ENCODE measurements around the gene NSUN5.
A peak's percentile ranks its signal among the peaks of the same experiment; 100 is the strongest.
"Not testable (repeated sequence)": the region's sequence is repeated elsewhere in the genome, so short reads cannot be mapped to it uniquely, and the experiment has no call there.

NSUN5 gene

DNA sequence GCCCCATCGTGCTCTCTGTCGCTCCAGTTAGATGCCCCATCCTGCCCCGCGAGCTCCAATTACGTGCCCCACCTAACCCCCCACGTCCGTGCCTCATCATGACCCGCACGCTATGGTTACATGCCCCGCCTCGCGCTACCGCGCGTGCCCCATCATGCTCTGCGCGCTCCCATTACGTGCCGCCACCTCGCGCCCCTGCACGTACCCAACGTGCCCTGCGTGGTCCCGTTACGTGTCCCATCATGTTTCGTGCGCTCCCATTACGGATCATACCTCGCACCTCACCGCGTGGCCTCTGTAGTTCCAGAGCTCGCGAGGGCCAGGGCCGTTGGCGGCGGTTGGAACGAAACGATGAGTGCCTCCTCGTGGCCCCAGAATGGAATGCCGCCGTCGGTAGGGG is 19.3 kb upstream of the NSUN5 start, which contains the start of the genes FKBP6 and TRIM50:
Gene FKBP6 (plus strand): TSS at position 240 of the 400 bp plus-strand sequence. CDS start 268 bp downstream, outside the sequence.
Gene TRIM50 (minus strand): TSS at position 161 of the 400 bp plus-strand sequence. CDS start 3,295 bp downstream, outside the sequence.
- DNase-seq = not testable (repeated sequence)

GRCh38 chr7:73327449-73327848 is 18.8 kb upstream of the NSUN5 start:
- not testable (repeated sequence) for DNase-seq

DNA sequence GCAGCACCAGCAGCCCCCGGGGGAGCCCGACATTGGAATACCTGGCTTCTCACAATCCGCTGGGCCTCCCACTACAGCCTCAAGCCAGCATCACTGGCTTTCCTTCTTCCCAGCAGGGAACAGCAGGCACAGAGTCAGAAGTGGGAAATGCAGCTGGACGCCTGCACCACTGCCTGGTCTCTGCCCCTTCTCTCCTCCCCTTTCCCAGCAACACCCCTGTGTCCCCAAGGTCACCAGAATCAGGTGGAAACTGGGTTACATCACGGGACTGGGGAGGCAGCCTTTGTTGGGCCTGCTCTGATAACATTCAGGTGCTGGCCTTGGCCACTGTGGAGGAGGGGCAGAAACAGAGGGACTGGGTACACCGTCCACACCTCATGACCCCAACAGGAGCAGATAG is 16.8 kb upstream of the NSUN5 start:
- not testable (repeated sequence) for DNase-seq

DNA sequence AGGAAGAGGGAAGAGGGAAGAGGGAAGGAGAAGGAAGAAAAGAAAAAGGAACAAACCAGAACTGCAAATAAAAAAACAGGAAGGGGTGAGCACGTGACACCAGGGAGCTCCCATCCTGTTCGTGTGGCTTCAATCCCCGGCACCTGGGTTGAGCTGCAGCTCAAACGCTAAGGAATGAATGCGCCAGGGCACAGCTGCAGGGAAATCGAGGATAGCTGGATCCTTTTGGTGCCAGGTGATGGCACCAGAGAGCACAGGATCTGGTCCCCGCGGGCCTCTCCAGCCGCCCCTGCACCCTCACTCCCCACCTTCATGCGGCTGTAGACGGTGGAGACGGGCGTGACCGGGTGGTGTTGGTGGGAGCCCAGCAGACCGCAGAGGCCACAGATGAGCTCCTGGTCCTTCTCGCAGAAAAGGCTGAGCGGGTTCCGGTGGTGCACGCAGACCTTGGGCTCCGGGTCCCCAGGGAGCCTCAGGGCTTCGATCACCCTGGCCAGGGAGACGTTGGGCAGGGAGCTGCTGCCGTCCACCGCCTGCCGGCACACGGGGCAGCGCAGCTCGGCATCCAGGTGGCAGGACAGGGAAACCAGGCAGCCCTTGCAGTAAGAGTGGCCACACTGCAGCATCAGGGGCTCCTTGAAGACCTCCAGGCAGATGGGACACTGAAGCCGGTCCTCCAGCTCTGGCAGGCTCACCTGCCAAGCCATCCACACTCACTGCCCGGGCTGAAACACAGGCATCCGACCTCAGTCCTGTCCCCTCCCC is 15.6 kb upstream of the NSUN5 start:
- peak; percentile 56 for DNase-seq

- not testable (repeated sequence) for DNase-seq
Measured at GRCh38 chr7:73323434-73324080, 14.9 kb upstream of the NSUN5 start.

DNA sequence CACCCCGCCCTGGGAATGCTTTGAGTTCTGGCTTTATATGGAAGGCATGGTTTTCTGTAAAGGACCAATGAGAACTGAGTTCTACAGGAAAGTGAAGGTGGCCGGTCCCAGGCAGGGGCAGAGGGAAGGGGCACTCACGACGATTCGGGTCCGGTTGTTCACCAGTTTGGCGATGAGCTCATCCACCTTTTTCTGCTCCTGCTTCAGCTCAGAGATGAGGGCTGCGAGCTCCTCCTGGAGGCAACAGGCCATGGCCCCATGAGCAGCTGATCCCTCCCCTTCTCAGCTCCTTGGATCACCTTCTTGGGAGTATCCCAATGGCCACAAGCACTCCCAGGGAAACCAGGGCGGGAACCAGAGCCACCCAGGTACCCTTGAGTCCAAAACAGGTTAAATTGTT is 11.4 kb upstream of the NSUN5 start:
- not testable (repeated sequence) for DNase-seq

DNA sequence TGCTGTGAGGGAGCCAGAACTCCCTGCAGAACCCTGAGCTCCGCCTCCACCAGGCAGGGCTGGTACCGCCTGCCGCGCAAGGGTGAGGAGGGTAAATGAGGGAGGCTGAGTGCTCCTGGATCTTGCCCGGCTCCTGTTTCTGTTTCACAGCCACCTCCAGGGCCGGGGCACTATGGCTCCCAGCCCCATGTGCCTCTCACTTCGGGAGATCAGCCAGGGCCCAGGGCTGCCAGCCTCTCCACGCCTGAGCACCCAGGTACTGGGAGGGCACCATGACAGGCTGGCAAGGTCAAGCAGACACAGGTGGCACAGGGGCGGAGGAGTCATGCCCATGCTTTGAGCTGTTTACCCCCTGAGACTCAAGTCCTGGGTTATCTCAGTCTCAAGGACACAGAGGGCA is 10.9 kb upstream of the NSUN5 start:
- peak; percentile 11 for DNase-seq

DNA sequence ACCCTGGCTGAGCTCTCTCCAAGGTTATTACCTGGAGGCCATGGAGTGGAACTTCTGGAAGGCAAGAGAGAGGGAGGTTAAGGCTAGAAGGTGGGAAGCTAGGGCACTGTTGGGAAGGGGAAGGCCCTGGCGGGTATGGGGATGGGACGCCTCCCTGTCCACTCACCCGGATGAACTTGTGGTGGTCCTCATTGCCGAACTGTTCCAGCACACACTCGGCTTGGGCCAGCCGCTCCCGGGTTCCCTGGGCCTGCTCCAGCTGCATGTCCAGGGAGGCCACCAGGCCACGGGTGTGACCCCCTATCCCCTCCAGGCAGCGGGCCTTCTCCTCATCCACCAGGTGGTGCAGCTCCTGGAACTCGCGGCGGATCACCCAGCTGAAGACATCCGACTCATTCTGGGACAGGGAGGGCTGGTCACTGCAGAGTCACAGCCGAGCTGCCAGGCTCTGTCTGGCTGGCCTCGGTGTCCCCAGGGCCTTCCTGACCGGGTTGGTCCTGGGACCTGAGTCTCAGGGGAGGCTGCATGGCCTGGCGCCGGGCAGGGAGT is 10.1 kb upstream of the NSUN5 start:
- not testable (repeated sequence) for DNase-seq

DNA sequence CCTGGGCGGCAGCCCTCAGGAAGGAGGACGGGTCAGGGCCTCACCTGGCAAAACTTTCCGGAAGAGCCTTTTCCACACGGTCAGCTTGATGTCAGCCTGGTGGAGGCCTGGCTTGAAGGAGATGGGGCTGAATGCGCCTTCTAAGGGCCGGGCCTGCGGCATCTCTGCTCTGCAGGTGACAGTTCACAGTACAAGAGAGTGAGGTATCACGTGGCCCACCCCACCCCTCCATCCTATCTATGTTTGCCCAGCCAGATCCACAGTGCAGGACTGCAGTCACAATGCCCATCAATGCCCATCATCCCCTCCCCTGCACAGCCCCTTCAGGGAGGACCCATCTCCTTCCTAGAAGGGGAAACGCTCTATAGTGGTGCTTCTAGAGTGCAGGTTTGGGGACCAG is 7.9 kb upstream of the NSUN5 start:
- no peak for DNase-seq

DNA sequence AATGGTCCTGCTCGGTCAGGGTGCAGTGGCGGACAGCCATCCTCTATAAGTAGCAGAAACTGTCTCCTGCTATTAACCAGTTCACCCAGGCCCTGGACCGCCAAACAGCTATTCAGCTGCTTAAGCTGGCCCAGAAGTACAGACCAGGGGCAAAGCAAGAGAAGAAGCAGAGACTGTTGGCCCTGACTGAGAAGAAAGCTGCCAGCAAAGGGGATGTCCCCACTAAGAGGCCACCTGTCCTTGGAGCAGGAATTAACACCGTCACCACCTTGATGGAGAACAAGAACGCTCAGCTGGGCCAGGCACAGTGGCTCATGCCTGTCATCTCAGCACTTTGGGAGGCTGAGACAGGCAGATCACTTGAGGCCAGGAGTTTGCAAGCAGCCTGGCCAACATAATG is 5.6 kb upstream of the NSUN5 start:
- no peak for DNase-seq

- no peak for DNase-seq
Measured at GRCh38 chr7:73313521-73313906, 4.9 kb upstream of the NSUN5 start.

DNA sequence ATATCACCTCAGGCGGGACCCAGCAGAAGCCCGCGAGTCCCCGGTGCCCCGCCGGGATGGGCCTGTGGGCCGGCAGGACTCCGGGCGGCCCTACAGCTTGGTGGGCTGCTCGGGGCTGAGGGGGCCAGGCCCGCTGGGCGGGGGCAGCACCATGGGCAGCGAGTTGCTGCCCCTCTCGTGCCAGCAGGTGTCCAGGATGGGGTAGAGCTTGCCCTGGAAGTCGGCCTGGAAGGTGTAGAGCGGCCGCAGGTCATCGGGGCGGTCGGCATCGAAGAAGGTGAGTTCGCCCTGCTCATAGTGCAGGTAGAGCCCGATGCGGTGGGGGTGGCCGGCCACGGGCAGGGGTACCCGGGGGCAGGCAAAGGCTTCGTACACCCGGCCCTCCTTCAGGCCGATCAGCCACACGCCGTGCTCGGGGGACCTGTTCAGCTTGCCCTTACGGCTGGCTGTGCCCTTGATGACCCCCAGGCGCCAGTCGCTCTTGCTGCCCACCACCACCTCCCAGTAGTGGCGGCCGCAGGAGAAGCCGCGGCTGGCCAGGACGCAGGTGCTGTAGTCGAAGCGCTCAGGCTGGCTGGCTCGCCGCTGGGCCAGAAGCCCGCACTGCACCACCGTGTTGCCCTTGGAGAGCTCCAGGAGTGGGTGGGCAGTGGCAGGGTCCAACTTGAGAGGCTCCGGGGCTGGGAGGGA is 4.3 kb upstream of the NSUN5 start:
- no peak for DNase-seq

DNA sequence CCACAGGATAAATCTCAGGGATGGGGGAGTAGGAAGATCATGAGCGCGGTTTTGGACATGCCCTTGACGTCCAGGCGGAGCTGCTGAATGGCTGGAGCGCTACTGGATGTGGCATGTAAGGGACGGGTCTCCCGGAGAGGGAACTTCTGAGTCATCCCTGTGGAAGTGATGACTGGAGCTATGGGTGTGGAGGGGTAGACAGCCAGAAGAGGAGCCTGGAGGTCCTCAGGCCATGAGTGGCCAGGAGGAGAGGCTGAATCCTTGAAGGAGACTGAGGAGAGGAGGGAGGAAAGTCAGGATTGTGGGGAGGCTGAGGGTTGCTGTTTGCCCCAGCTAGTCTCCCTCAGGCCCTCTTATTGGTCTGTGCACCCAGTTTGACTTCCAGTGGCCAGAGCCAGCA is 2.8 kb upstream of the NSUN5 start:
- DNase-seq = not testable (repeated sequence)

DNA sequence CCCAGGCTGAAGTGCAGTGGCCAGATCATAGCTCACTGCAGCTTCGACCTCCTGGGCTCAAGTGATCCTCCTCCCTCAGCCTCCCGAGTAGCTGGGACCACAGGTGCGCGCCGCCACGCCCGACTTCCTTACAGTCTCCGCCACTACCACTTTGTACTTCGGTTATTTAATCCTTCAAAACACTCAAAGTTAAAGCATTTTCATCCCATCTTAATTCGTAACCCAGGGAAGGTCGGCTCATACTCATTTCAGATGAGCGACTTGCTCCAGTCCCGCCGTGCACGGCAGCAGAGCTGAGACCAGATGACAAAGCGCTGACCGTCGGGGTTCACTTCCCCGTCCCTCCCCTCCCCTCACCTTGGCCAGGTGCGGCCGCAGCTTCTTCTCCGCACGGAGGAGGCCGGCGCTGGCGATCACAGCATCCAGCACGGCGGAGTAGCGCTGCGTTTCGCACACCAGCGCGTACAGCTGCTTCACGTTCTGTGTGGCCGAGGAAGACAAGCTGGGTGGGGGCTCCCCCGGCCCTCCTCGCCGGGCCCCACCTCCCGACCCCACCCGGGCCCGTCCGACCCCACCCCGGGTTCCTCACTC is 457 bp downstream of the NSUN5 start:
- DNase-seq = peak; percentile 27

DNA sequence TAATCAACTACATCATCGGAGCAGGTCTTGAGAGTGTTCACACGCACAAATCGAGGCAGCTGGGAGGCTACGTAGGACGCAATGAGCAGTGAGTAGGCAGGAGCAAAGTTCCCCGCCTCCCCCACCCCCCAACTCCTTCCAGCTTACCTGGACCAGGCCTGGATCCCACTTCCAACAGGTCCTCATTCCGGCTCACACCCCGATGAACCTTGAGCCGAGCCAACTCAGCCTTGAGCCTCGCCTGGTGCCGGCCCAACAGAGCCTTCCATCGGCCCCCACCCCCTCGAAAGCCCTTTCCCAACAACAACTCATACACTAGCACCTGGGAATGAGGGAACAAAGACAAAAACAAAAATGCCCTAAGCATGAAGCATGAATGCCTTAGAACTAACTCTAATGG is 1.2 kb downstream of the NSUN5 start:
- DNase-seq = no peak

- not testable (repeated sequence) for DNase-seq
Measured at GRCh38 chr7:73304612-73305387, 3.8 kb downstream of the NSUN5 start.

DNA sequence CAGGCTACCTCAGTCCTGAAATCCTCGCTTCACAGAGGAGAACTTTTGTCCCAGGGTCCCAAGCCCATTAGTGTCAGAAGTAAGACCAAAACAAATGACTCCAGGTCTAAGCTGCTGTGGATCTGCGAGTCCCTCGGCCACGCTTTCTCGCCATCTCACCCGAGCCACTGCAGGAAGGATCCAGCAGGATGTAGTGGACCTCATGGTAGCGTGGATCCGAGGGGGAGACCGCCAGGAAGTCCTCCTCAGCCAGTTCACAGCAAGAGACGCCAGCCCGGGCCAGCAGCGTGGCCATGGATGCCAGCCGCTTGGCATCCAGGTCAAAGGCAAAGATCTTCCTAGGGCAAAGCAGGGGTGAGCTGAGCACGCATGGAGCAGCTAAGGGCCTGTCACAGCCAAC is 4.6 kb downstream of the NSUN5 start:
- DNase-seq = no peak

- DNase-seq = no peak
Measured at GRCh38 chr7:73303546-73303945, 5.1 kb downstream of the NSUN5 start.

DNA sequence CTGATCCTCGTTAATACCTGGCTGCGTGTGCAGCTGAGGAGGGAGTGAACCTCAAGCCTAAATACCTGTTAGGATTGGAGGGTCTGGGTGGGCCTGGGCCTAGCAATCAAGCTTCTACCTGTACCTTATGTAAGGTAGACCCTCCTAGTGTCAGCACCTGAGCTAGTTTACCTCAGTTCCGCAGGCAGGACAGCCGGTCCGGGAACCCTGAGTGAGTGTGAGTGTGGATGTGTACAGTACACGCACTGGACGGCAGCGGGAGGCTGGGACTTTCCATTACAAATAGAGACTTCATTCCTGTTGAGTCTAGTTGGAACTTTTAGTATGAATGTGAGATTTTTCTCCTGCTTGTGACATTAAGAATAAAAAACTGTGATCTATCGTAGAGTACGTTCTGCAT is 5.8 kb downstream of the NSUN5 start:
- not testable (repeated sequence) for DNase-seq

DNA sequence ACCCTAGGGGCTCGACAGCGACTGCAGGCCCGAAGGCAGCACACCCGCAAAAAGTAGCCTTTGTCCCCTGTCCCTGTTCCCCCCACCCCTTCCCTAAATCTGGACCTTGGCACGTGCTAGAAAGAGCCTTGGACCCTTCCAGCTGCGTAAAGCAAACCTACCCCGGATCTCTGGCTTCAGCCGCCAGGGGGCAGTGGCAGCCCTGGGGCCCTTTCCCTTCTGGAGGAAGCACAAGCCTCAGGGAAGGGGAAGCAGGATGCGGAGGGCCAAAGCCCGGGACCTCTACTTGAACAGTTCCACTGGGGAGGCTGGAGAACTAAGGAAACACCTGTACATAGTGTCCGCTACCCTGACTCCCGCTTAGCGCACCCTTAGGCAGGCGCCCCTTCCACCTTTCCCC is 7.5 kb downstream of the NSUN5 start:
- DNase-seq = not testable (repeated sequence)

GRCh38 chr7:73299812-73300211 is 8.8 kb downstream of the NSUN5 start:
- not testable (repeated sequence) for DNase-seq

DNA sequence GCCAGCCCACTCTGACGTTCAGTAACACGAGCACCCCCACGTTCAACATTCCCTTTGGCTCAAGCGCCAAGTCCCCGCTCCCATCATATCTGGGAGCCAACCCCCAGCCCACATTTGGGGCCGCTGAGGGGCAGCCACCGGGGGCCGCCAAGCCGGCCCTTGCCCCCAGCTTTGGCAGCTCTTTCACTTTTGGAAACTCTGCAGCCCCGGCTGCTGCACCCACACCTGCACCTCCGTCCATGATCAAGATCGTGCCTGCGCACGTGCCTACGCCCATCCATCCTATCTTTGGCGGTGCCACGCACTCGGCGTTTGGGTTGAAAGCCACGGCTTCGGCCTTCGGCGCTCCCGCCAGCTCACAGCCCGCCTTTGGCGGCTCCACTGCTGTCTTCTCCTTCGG is 10.9 kb downstream of the NSUN5 start:
- not testable (repeated sequence) for DNase-seq
